SHP77 (cell line): Measurements from ENCODE around the gene ANO7.

Source experiments
- DNase-seq, 2 experiments: peaks; one replicate each; lab custom pipeline; 2025; lab: John Stamatoyannopoulos, UW

Gene ANO7

DNA sequence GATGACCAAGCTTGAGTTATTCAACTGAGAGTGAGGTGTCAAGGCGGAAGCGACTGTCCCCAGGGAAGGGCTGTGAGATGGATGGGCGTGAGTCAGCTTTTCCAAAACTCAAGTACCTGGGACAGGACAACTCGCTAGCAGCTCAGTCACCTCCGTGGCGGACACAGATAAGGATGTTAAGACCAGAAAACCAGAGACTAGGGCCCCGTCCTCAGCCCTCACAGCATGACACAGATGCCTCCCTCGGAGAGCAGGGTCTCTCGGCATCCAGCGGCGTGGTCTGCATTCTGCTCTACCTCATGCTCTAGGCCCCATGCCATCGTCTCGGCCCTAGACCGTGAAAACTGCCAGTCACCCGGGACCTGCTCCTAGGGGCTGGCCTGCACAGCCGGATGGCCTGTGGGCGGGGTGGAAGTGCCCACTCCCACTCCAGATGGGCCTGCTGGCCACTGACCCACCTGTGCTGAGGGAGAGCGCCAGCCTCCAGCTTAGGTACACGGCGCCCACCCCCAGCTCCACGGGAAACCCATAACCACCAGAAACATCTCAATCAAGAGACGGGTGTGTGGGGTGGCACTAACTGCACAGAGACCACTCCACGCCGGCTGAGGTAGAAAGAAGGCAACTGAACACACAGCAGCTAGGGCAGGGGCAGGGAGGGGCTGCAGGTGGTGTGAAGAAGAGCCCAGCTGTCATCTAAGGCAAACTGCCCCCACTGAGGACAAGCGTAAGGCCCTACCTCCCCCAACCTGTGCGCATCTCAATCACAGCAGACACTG lies 39.8 kb downstream of the ANO7 start:
- no peak for DNase-seq

DNA sequence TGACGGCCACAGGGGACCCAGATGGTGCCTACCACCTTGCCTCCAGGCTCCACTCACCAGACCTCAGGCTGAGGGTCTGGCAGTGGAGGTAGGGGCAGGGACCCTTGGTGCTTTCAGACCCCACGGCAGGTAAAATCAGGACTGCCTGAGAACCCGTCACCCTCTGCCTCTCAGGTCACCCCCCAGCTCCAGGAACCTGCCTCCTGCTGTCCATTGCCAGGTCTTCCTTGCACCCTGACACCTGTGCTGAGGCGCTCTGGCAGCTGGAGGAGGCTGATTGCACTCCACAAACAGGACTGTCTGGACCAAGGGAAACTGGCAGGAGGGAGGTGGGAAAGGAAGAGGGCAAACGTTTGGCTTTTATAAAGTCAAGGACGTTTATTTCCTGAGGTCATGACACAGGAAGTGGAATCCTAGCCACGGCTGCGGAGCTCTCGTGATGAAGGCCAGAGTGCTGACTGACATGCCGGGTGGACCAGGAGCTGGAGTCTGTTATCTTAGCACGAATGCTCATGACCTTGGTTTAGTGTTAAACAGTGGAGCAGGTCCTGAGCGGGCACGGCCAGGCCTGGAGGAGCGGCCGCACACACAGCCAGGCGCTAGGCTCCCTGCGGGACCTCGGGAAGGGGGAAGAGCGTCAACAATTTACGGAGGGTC lies 40.5 kb downstream of the ANO7 start:
- no peak for DNase-seq

GRCh38 chr2:241229563-241230401 lies 41.3 kb downstream of the ANO7 start:
- no peak for DNase-seq

DNA sequence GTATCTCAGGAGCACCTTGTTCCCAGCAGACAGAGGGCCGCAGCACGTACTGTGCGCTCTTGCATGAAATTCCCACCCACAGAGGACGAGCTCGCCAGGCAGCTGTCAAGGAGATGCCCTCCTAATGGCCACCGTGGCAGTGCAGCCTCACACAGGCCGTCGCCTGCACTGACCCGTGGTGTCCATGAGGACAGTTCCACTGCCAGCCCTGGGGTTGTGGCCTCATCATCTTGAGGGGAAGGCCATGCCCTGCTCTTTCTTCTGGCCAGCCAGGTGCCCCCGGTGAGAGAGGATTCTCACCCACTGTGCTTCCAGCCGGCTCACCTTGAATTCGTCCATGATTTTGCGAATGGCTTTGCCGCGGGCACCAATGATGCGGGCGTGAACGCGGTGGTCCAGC lies 42.0 kb downstream of the ANO7 start:
- DNase-seq = no peak

- no peak for DNase-seq
Observed at GRCh38 chr2:241232736-241233575, 44.5 kb downstream of the ANO7 start.

- DNase-seq = no peak
Observed at GRCh38 chr2:241234066-241234790, 45.8 kb downstream of the ANO7 start.

DNA sequence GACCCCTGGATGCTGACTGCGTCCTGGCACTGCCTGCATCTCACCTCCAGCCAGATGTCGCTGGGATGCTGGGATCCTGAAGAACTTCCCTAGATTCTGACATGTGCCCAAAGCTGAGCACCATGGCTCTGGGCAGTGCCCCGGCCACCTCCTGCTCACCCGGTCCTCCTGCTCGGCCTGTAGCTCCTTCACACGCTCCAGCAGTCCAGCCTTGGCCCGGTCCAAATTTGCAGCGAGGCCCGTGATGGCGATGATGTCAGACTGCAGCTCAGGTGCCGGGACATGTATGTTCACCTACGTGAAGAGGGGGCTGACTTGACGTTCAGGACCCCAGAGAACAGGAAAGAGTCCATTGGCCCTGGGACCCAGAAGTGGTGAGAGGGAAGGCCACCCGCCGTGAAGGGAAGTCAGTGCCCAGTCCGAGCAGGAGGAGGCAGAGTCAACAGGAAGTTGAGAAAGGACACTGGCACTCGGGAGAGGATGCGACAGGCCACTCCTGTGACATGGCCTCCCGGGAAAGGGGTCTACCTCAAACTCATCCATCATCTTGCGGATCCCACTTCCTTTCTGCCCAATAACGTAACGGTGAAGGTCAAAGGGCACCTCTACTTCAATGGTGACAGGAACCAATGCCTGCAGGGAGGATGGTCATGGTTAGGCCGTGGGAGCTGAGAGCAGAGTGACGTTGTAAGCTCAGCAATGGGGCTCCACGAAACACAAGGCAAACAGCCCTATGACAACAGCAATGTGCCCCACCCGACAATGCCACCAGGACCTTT lies 46.7 kb downstream of the ANO7 start:
- no peak for DNase-seq

DNA sequence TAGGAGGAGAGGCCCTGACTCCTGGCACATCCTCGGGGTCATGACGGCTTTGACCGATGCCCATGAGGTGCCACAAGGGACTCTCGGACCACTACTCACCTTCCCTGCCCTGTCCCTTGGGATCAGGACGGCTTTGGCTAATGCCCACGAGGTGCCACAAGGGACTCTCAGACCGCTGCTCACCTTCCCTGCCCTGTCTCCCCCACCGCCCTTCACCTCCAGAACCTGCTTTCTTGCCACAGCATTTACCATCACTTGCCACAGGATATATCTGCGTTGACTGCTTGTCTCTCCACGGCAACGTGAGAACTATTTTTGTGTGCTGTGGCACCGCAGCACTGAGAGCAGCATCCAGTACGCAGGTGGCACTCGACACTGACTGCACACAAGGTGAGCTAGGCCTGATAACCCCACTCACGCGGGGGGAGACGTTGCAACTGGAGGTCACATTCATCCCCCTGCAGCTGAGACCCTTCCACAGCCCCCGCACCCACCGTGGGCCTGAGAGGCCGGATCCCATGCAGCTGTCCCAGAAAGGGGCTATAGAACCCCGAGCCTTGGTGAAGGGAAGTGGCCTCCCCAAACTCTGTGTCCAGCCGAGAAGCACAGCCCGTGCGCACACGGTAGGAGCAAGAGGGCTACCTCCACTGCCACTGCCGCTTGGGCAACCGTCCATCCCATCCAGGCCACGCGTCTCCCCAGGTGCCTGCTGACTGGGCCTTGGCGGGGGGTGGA lies 47.5 kb downstream of the ANO7 start:
- DNase-seq = no peak

DNA sequence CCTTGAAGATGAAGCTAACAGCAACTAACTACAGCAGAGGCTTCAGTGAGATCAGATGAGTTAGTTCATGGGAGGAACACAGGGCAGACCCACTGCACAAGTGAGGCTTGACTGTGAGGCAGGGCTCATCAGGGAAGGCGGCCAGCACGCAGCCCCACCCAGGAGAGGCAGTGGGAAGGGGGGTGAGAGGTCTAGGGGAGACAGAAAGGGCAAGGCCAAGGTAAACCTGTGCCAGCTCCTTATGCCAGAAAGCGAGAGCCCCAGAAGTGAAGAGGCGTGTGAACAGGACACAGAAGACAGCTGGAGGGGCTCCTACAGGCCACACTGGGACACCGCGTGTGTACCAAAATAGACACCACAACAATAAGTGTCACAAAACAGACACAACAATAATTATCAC lies 48.6 kb downstream of the ANO7 start:
- DNase-seq = no peak

- DNase-seq = no peak
Observed at GRCh38 chr2:241237949-241238371, 49.5 kb downstream of the ANO7 start.

DNA sequence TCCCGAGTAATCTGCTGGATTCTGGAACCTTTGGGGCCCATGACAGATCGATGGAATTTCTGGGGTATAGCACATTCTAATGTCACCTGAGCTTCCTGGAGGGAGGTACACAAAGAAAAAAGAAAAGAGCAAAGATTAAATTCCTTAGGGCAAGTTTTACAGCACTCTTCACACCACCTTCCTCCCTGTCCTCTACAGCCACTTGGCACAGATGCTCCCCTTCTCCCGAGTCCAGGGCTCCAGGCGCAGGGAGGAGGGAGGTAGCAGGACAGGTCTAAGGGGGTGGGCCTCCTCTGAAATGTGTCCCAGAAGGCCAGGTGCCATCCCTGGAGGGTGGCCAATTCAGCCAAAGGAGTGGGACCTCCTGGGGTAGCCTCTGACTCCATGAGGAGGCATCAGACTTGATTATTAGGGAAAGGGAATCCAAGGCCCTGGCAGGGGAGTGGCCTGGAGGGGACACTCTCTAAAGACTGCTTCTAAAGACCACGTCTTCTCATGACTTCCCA lies 50.3 kb downstream of the ANO7 start:
- DNase-seq = no peak

GRCh38 chr2:241239552-241240202 lies 51.2 kb downstream of the ANO7 start:
- no peak for DNase-seq

DNA sequence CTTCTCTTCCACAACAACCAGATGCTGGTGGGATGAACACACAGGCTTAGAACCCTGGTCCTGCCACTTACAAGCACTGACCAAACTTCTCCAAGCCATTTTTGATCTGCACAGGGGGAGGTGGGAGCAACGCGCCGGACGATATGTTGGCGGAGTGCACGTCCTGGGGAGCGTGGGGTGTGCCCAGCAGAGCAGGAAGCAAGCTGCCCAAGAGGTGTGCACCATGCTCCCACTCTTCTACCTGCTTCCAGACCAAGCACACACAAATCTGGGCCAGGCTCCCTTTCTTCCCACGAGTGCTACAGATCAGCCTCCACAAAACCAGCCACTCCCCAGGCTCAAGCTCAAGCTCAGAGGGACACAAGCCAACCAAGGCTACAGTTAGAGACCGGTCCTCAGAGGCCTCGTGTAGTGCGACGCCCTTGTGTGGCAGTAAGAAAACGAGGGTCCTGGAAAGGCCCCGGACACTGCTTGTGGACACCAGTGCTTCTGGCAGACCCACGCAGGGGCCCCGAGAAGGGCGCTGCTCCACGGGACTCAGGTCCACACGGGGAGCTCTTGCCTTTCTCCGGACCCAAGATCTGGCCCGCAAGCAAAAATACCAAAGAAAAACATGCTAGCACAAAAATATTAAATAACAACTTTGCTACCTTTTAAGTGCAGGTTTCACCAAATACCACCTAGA lies 52.0 kb downstream of the ANO7 start:
- DNase-seq = no peak

GRCh38 chr2:241241669-241242068 lies 53.2 kb downstream of the ANO7 start:
- no peak for DNase-seq

- no peak for DNase-seq
Observed at GRCh38 chr2:241242306-241242705, 53.8 kb downstream of the ANO7 start.

- DNase-seq = no peak
Observed at GRCh38 chr2:241244368-241244767, 55.9 kb downstream of the ANO7 start.

- no peak for DNase-seq
Observed at GRCh38 chr2:241248289-241248688, 59.8 kb downstream of the ANO7 start.

DNA sequence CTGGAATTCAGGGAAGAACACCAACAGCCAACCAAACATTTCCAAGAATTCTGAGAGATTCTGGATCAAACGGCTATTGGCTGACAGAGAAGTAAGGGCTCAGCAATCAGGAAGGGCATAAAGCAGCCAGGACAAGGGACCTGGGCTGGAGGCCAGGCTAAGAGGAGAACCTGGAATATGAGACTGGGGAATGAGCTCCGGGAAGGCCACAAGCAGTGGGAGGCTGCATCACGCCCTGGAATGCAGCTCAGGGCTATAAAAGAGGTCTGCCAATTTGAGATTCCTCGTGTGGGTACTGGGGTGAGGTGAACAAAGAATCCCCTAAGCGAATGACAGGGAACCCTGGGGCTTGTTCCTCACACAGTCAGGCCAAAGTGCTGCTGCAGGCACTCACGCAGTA lies 60.4 kb downstream of the ANO7 start:
- DNase-seq = no peak
